Activated CD4-positive, alpha-beta T cell treated with anti-CD3 and anti-CD28 coated beads for 24 hours (primary cell): ENCODE data around the gene CA12.

Experiments
- DNase-seq, 2 donors: peaks; one replicate each; pipeline ENCODE4 v3.0.0-alpha.2; 2020; ENCODE audit warnings: low read depth in 2 of 2

CA12 gene

DNA sequence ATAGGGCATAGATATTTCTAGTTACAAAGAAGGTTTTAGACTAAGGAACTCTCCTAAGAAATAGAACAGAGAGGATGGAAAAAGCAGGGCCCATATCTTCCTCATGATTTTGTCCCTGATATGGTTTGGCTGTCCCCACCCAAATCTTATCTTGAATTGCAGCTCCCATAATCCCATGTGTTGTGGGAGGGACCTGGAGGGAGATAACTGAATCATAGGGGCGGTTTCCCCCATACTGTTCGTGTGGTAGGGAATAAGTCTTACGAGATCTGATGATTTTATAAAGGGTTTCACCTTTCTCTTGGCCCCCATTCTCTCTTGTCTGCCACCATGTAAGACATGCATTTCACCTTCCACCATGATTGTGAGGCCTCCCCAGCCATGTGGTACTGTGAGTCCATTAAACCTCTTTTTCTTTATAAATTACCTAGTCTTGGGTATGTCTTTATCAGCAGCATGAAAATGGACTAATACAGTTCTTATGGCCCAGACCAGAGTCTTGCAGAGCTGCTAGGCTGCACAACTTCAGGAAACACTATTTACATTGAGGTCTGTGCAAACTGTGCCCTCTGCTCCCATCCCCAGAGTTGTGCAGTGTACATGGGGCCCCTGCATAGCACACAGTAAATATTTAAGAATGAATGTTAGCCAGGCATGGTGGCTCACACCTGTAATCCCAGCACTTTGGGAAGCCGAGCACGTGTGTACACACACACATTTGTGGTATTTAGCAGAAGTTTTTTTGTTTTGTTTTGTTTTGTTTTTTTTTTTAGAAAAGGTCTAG, 20.3 kb upstream of the CA12 start:
- DNase-seq, result no peak

DNA sequence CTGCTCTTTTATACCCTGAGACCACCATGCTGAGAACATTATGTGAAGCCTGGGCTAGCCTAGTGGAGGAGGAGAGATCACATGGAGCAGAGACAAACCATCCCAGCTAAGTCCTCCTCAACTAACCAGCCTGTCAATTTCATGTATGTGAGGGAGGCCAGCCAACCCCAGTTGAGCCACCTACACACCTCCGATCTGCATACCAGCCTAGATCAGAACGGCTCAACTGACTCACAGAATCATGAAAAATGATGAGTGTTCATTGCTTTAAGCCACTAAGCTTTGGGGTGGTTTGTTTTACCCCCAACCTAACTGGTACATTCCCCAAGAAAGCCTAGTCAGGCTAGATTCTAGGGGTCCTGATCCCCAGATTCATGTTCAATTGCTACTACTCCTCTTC, 19.4 kb upstream of the CA12 start:
- no peak for DNase-seq

- no peak for DNase-seq
These were observed 16.8 kb upstream of the CA12 start for GRCh38 chr15:63398456-63398855.

DNA sequence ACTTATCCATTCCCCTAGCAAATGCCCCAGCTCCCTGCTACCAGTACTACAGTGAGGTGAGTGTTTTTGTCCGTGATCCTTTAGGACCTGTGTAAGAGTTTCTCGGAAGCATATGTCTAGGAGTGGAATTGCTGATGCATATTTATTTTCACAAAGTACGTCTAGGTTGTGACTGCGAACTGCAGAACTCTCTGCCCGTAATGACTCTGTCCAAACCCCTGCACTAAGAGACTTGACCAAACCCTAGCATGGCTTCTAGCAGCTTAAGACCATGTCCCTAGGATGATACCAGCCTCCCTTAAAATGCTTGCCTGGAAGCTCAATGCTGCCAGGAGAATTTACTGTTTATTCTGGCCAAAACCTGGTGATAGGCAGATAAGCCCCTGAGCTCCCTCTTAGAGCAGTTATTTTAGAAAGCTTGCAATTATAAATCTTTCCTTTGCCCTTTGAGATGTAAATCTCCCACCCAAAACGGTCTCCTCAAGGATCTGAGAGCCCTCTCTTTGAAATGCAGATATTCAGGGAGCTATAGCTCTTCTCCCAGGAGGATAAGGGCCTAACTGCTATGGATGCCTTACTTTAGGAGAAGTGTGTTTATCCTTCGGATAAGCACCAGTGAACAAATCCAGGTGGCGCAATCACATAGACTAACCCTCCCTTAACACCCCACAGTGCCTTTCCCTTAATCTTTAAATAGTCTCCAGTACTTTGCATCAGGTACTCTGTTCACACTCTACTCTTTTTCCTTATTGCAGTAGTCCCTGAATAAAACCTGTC, 14.7 kb upstream of the CA12 start:
- DNase-seq, result no peak

- DNase-seq, result no peak
These were observed 14.1 kb upstream of the CA12 start for GRCh38 chr15:63395730-63396151.

- DNase-seq, result no peak
These were observed 10.8 kb upstream of the CA12 start for GRCh38 chr15:63392361-63393009.

DNA sequence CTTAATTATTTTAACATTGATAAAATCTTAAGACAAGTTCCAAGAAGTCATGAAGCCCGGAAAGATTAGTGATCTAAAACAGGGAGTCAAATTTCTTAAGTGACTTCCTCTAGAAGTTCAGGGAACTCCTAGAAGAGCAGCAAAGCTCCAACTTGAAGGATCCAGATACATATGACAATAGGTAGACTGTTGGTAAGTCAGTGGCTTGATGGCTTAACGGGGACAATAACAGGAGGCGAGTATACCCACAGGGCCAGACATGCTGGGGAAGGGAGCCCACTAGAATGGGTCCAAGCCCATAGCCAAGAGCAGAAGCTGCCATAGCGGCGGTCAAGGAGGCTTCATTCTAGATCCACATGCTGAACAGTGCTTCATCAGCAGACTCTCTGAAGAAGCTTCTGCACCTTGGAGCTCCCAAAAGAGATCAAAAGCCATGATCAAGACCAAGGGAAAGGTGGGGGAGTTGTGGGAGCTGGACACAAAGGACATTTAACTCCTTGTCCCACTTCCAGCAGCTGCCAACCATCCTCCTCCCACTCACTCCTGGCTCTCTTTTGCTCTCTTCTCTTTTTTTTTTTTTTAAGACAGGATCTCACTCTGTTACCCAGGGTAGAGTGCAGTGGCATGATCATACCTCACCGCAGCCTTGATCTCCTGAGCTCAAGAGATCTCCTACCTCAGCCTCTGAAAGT, 10.2 kb upstream of the CA12 start:
- no peak for DNase-seq

DNA sequence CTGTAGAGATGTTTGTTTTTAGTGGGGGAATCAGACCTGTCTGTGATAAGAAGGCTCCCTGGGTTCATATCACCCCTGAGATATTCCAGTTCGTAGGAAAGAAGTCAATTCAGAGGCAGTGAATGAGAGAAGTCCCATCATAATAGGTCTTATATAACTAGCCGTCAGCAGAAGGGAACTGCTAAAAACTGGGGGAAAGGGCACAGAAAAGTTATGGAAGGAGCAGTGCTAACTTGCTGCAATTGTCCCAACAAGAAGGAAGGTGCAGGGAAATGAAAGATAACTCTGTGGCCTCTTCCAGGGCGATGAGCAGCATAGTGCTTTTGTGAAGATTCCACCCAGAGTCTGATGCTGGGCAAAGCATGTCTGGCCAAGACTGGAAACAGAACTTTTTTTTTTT, 9.0 kb upstream of the CA12 start:
- no peak for DNase-seq

DNA sequence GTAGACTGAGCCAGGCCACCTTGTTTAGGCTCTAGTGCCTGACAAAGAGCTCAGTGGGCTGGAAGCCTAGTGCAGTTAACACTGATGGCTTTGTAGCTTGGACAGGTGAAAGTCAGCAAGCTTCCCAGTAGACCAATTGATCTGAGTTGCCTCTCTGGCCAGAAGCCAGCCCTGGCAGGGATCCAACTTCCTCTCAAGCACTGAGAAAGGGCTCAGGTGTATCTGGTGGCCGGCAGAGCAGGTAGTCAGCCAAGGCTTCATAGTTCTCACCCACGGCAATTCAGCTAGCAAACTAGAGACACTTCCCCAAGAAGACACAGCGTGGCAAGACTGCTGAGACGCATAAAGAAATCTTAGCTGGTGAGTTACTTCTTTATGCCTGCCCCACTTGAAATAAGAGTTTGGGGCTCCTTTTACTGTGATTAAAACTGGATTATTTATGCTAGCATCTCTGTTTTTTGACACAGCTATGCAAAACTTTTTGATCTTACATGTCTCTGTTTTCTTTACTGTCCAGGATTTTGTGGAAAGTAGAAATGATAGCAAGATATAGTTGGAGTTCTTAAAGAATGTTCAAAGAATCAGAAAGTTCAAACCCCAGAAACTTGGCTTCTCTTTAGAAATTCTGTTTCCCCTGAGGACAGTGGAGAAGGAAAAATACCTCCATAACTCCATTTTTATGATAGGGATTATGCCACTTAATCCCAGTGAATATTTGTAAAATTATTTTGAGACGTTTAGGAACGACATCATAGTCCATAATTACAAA, 8.4 kb upstream of the CA12 start:
- no peak for DNase-seq

DNA sequence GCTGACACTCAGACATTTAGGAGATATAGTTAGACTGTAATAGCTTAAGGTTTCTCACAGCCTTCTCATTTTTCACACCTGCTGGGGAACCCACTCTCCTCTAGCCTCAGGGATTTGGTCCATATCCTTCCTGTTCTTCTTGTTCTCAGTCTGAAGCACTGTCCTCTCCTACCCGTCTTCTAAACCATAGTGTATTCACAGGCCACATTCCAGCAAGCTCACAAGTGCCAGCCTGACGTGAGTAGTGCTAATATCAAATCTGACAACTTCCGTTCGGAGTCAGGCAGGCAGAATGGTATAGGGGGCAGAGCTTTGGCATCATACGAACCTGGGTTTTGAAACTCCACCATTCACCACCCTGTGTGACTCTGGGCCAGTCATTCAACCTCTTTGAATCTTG, 6.9 kb upstream of the CA12 start:
- DNase-seq, result no peak

GRCh38 chr15:63387748-63388493, 6.3 kb upstream of the CA12 start:
- DNase-seq, result no peak

DNA sequence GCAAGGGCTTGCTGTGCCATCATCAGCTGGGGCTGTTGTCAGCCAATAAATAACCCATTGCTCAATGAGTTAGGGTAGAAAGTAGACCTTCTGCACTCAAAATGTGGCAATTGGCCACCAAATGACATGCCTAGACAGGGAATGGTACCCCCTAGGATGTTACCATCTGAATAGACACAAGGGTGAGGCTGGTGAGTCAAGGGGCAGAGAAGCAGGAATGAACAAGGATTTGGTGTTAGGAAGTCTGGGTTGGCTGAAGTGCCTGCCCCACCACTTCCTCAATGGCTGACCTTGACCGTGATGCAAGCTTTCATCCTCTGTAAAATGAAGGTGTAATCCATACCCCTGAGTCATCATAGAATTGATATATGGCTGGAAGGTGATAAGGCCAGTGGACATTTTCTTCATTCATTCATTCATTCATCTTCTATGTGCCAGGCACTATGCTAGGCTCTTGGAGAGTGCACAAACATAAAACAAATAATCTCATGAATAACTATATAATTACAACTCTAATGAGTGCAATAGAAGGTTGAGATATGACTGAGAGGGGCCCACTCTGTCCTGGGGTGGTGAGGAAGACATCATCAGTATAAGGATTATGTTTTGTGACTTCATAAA, 4.4 kb upstream of the CA12 start:
- DNase-seq, result no peak

DNA sequence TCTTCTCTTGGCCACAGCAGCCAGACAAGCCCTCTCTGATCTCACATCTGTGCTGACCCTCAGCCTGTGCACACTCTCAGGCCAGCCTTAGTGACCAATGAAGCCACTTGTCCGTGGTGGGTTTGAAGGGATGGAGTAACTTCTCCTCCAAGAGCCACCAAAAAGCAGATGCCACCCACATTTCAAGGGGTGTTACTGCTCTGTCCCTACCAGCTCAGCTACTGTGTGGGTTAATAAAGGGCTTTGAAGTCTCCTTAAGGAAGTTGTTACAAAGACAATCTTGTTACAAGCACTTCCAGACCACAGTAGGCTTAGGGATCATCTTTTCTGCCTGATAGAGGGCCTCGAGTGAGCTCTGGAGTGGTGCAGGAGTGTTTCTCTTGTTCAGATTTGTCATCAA, 3.3 kb upstream of the CA12 start:
- no peak for DNase-seq

DNA sequence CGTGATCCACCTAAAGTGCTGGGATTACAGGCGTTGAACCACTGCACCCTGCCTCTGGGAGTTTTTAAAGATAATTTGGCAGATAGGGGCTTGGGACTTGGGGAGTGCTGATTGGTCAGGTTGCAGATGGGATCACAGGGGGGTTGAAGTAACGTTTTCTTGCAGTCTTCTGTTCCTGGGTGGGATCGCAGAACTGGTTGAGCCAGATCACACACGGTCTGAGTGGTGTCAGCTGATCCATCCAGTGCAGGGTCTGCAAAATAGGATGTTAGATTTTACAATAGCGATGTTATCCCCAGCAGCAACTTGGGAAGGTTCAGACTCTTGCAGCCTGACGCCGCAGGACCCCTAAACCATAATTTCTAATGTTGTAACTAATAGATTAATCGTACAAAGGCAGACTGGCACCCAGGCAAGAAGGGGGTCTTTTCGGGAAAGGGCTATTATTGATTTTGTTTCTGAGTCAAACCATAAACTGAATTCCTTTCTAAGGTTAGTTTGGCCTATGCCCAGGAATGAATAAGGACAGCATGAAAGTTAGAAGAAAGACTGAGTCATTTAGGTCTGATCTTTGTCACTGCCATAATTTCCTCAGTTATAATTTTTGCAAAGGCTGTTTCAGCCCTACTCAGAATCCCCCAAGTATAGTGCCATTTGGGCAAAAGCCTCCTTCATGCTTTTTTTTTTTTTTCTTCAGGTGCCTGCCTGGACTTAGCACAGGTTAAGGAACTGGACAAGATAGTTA, 1.5 kb upstream of the CA12 start:
- DNase-seq, result no peak

GRCh38 chr15:63380808-63381282, 801 bp downstream of the CA12 start:
- no peak for DNase-seq

- no peak for DNase-seq
These were observed 1.4 kb downstream of the CA12 start for GRCh38 chr15:63380151-63380807.

DNA sequence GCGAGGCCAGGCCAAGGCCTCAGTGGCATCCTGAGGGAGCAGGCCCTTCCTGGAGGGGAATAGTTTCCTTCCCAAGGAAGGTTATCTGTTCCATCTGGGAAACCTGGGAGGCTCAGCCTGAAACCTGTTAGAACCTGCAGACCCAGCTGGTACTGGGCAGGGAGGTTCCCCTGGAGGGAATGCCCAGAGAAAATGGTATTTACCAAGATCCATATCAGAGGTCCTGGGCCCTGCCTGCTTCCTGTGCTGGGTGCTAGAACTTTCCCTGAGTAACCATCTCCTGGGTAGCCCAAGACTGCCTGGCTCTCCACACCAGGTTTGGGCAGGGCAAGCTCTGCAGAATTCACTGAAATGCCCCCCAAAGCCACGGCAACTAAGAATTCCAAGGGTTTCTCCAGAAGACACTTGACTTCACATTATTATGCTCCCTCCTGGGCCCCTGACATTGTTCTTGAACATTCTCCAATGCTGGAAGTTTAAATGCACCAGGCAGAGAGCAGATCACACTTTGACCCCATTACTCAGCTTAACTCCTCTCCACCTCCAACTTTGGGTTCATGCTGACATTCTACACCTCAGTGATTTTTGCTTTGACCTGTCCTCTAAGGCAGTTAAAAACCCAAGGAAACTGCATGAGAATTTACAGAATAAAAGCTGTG, 2.0 kb downstream of the CA12 start:
- DNase-seq, result no peak

DNA sequence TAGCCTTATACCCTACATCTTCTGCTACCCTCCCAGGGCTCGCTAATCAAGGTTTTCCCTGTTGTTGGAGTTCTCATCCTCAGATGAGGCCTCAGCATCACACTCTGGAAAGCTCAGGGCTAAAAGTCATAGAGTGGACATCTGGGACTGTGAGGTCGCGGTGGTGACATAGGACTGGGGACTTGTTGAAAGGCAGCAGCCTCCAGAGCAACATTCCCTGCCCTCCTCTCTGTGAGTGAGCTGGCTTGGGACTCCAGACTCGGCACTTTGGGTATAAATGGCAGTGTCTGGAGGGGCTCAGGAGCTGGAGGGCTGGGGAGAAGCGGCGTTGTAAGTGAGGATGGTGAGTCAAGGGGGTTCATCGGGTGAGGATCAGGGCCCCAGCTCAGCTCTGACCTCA, 2.7 kb downstream of the CA12 start:
- DNase-seq, result no peak
